Type B pancreatic cell (in vitro differentiated cells): ENCODE measurements around the gene RNF44. TPM values are rescaled to one million over a fixed set of nuclear protein-coding genes. Genes with fewer than 3 reads are reported as not detected.

Source experiments
- DNase-seq: peaks from one replicate; pipeline ENCODE4 v3.0.0; 2021; ENCODE audit warnings: mixed read lengths; ENCODE audit not compliant: unreplicated experiment; ENCODE audit errors: extremely low spot score
- H3K27ac Mint-ChIP-seq: 2 replicates; pipeline ENCODE4 v1.8.0; 2021; ENCODE audit warnings: mild to moderate bottlenecking, mixed read lengths
- H3K27me3 Mint-ChIP-seq: 2 replicates; pipeline ENCODE4 v1.8.0; 2021; ENCODE audit warnings: mixed read lengths
- H3K36me3 Mint-ChIP-seq: 2 replicates; pipeline ENCODE4 v1.8.0; 2021; ENCODE audit warnings: mixed read lengths
- H3K4me1 Mint-ChIP-seq: one replicate; pipeline ENCODE4 v1.8.0; 2021; ENCODE audit warnings: mixed read lengths; ENCODE audit not compliant: unreplicated experiment
- H3K4me3 Mint-ChIP-seq: 2 replicates; pipeline ENCODE4 v1.8.0; 2021; ENCODE audit warnings: mild to moderate bottlenecking, mixed read lengths
- H3K9me3 Mint-ChIP-seq: 2 replicates; pipeline ENCODE4 v1.8.0; 2021; ENCODE audit warnings: mixed read lengths
- CTCF ChIP-seq: fragments of 200-600 bp; sonication (generic); conservative IDR thresholded peaks from 2 replicates; pipeline ENCODE4 v1.5.0; 2021; ENCODE audit warnings: antibody characterized with exemption, mild to moderate bottlenecking
- total RNA-seq: library from RNA; stranded (reverse); gene quantifications from 2 replicates; pipeline ENCODE4 v1.2.1, GENCODE V29; 2021; ENCODE audit warnings: low replicate concordance

The RNF44 gene
- total RNA-seq, 1 donor from 2014 or later: 103 TPM

GRCh38 chr5:176499273-176499672, 37.9 kb downstream of the RNF44 start:
- H3K4me1 Mint-ChIP-seq: no peaks in the 10 kb centered on the region
- H3K4me3 Mint-ChIP-seq: no peak overlapping the region
- H3K27ac Mint-ChIP-seq: no peak overlapping the region
- TF ChIP-seq CTCF: no peak
- no peaks in the 10 kb centered on the region for H3K9me3 Mint-ChIP-seq
- DNase-seq: no peak
- peaks cover 41% of the 10 kb centered on the region for H3K36me3 Mint-ChIP-seq
- no peaks in the 10 kb centered on the region for H3K27me3 Mint-ChIP-seq

DNA sequence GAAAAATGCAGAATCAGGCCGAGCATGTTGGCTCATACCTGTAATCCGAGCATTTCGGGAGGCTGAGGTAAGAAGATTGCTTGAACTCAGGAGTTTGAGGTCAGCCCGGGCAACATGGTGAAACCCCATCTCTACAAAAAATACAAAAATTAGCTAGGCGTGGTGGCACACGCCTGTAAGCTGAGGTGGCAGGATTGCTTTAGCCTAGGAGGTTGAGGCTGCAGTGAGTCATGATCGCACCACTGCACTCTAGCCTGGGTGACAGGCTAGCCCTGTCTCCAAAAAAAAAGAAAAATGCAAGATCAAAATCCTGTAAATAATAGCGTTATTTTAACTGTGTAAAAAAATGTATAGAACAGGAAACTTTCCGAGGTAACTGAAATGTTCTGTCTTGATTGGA, 39.4 kb downstream of the RNF44 start:
- Mint-ChIP-seq H3K9me3 (no peaks in the 10 kb centered on the region), H3K4me1 (no peaks in the 10 kb centered on the region), H3K4me3 (no peak overlapping the region), H3K27ac (no peak overlapping the region), H3K36me3 (peaks cover 41% of the 10 kb centered on the region), H3K27me3 (no peaks in the 10 kb centered on the region)
- no peak for DNase-seq
- TF ChIP-seq CTCF: no peak

DNA sequence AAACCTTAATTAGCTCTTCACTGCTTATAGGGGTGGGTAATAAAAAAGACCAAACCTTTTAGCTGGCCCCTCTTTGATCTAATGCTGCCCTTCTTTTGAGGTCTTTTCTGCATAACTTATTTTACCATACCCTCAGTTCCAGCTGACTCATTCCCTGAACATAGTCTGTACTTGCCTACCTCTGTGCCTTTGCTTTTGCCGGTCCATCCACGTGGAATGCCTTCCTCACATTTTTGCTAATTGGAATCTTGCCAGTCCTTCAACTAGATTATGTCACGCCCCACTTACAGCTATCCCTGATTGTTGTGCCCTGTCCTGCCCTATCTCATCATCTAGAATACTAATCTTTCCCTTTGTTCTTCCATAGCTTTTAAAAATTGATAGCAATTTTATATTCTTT, 44.8 kb downstream of the RNF44 start:
- H3K4me3 Mint-ChIP-seq: no peak overlapping the region
- H3K27me3 Mint-ChIP-seq: no peaks in the 10 kb centered on the region
- no peak overlapping the region for H3K27ac Mint-ChIP-seq
- H3K9me3 Mint-ChIP-seq: no peaks in the 10 kb centered on the region
- no peak for TF ChIP-seq CTCF
- peaks cover 33% of the 10 kb centered on the region for H3K36me3 Mint-ChIP-seq
- DNase-seq: no peak
- no peaks in the 10 kb centered on the region for H3K4me1 Mint-ChIP-seq

DNA sequence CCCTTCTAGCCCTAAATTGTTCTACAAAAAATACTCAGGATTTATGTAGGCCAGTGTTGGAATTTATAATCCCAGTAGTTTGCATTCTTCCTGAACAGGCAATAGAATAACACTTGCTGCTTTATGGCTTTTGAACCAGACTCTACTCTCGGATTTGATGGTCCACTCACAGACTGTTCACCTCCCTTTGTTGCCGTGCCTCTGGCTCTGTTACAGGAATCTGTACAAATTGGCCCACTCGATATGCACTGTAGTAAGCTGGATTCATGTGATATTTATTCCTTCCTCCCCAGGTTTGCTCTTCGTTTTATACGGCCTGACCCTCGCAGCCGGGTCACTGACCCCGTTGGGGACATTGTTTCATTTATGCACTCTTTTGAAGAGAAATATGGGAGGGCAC, 45.3 kb downstream of the RNF44 start:
- TF ChIP-seq CTCF: no peak
- Mint-ChIP-seq H3K4me3 (no peak overlapping the region), H3K4me1 (no peaks in the 10 kb centered on the region), H3K9me3 (no peaks in the 10 kb centered on the region), H3K27ac (no peak overlapping the region), H3K36me3 (peaks cover 29% of the 10 kb centered on the region), H3K27me3 (no peaks in the 10 kb centered on the region)
- DNase-seq: no peak

DNA sequence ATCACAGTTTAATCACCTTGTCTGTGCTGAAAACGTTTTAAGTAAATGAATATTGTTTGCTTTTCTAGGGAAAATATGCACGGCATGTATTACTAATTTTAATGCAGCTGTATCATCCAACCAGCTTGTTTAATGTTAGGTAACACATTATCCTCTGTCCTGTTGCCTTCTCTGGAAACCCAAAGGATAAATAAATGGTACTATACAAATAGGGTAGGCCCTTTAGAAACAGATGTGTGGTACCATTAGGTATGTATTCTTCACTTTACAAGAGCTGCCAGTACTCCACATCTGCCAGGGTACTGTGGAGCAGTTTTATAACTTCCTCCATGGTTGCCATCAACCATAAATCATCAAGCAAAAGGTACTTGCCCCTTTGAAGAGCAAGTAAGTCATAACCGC, 46.1 kb downstream of the RNF44 start:
- Mint-ChIP-seq H3K27me3 (no peaks in the 10 kb centered on the region), H3K4me3 (no peak overlapping the region), H3K36me3 (peaks cover 29% of the 10 kb centered on the region), H3K9me3 (no peaks in the 10 kb centered on the region), H3K27ac (no peak overlapping the region), H3K4me1 (no peaks in the 10 kb centered on the region)
- DNase-seq: no peak
- no peak for TF ChIP-seq CTCF

DNA sequence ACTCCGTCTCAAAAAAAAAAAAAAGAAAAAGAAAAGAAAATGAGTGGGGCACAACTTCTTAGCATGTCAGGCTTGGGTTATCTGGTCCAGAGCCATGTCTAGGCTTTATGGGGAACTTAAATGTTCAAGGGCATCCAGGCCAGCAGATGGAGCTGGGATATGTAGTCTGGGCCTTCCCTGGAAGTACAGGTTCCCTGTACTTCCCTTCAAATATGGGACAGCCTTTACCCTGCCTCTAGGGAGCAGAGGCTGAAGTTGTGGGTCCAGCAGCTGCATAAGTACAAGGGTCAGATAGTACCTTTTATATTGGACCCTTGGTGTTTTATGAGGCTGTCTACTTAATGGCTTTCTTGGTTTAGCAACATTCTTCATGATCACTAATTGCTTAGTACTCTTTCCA, 46.9 kb downstream of the RNF44 start:
- TF ChIP-seq CTCF: no peak
- Mint-ChIP-seq H3K4me1 (no peaks in the 10 kb centered on the region), H3K27me3 (no peaks in the 10 kb centered on the region), H3K4me3 (no peak overlapping the region), H3K27ac (no peak overlapping the region), H3K9me3 (no peaks in the 10 kb centered on the region), H3K36me3 (peaks cover 23% of the 10 kb centered on the region)
- no peak for DNase-seq
